GM19035 (cell line): Measurements from ENCODE around the gene LMF1.
"Not testable (repeated sequence)": the region's sequence is repeated elsewhere in the genome, so short reads cannot be mapped to it uniquely, and the experiment has no call there.

Experiments used
- ATAC-seq: cut with Tn5 transposase; IDR thresholded peaks from one replicate; pipeline ENCODE4 v1.9.1; 2021; ENCODE audit not compliant: unreplicated experiment

LMF1 gene

DNA sequence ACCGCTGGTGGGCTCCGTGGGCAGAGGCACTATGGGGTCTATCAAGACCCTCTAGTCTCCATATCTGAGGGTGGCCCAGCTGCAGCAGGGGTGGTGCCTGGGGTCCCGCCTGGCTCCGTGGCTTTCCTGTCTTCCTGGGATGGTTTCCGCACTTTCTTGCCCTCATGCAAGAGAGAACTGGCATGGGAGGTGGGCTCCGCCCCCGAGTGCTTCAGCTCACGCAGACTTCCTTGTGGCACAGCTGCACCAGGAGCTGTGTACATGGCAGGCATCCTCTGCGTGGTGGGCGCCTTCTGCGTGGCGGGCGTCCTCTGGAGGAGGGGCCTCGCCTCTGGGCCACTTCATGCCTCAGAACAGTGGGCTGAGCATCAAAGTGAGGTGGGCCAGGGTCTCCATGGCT, 73.1 kb downstream of the LMF1 start:
- ATAC-seq: no peak

GRCh38 chr16:897200-897543, 73.6 kb downstream of the LMF1 start:
- ATAC-seq: no peak

GRCh38 chr16:896261-897199, 74.3 kb downstream of the LMF1 start:
- no peak for ATAC-seq

DNA sequence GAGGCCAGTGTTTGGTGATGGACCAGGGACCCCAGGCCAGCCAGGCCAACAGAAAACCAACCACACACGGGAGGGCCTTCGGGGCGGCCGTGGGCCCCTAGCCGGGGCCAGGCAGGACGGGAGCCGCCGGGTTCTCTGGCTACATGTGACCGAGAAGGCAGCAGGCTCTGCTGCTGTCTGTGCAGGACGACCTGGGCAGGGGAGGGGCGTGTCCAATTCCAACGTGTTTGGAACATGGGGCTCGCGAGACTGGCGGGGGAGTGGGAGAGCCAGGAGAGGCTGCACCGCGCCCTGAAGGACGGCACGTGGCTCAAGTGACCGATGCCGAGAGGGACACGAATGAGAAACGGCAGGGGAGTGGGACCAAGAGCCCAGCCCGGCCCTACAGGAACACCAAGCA, 75.4 kb downstream of the LMF1 start:
- ATAC-seq: no peak

GRCh38 chr16:894841-895240, 75.9 kb downstream of the LMF1 start:
- ATAC-seq: no peak

DNA sequence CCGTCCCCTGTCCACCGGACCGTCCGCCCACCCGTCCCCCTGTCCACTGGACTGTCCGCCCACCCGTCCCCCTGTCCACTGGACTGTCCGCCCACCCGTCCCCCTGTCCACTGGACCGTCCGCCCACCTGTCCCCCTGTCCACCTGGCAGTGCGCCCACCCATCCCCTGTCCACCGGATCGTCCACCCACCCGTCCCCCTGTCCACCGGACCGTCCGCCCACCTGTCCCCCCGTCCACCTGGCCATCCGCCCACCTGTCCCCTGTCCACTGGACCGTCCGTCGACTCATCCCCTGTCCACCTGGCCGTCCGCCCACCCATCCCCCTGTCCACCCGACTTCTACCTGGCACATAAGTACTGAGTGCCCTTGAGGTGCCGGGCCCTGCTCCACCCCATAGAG, 76.6 kb downstream of the LMF1 start:
- ATAC-seq: no peak

DNA sequence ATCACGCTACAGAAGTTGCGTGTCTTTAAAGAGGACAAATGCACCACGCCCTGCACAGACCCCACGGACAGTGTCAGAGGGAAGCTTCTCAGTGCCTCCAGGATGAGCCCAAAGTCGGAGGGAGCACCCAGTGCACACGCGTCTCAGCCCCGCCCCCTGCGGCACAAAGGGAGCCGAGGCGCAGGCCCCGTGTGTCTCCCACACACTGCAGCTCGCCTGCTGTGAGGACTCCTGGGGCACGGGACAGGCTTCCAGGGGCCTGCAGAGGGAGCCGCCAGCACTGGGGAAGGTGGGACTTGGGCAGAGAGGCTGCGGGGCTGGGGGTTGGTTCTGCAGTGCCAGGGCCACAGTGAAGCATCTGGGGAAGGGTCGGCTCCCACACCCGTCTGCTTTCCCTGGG, 77.4 kb downstream of the LMF1 start:
- no peak for ATAC-seq

GRCh38 chr16:892536-893255, 78.1 kb downstream of the LMF1 start:
- ATAC-seq: no peak

DNA sequence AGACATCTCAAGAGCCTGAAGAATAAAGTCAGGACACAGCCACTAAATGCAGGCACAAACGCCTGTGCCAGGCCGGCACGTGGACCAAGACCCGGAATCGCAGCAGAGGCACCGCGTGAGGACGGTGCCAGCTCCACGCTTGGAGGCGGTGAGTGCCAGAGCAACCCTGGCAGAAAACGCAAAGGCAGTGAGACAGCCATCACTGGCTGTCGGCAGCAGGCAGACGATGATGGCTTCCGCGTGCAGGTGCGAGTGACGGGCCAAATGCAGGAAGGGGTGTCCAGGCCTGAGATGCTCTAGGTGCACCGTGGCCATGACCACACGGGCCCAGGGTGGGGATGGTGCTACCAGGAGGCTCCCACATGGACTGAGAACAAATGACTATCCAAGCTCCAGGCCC, 78.8 kb downstream of the LMF1 start:
- ATAC-seq: no peak

- ATAC-seq: no peak
Measured at GRCh38 chr16:891353-891740, 79.4 kb downstream of the LMF1 start.

GRCh38 chr16:890716-891352, 80.0 kb downstream of the LMF1 start:
- no peak for ATAC-seq

DNA sequence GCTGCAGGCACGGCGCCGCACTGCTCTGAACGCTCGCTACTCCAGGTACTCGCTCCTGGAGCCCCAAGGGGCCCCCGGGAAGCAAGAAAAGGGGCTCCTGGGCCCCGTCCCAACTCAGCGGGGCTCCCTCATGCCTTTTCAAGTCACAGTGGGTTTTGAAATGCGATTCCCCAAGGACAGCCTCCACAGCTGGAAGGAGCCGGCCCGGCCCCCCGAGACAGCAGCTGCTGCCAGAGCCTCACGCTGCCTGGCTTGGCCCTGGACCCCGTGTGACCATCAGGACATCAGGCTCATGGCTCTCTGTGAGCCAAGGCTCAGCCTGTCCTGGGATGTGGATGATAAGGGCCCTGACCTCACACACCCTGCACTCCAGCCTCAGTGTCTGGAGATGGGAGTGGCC, 80.6 kb downstream of the LMF1 start:
- no peak for ATAC-seq

DNA sequence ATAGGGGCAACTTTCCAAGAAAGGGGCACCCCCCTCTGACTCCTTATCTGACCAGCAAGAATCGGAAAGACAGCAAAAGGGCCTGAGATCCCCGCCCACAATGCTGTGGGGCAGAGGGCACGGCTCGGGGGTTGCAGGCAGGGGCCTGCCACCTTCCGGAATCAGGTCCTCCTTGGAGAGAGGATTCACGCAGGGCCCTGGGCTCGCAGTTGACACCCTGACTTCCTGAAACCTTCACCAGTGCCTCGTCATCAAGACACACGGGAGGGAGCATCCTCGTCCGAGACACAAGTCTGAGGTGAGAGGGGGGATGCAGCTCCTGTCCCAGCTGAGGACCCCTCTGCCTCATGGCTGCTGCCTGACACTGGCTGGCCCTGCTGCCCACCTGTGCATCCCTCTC, 81.2 kb downstream of the LMF1 start:
- no peak for ATAC-seq

DNA sequence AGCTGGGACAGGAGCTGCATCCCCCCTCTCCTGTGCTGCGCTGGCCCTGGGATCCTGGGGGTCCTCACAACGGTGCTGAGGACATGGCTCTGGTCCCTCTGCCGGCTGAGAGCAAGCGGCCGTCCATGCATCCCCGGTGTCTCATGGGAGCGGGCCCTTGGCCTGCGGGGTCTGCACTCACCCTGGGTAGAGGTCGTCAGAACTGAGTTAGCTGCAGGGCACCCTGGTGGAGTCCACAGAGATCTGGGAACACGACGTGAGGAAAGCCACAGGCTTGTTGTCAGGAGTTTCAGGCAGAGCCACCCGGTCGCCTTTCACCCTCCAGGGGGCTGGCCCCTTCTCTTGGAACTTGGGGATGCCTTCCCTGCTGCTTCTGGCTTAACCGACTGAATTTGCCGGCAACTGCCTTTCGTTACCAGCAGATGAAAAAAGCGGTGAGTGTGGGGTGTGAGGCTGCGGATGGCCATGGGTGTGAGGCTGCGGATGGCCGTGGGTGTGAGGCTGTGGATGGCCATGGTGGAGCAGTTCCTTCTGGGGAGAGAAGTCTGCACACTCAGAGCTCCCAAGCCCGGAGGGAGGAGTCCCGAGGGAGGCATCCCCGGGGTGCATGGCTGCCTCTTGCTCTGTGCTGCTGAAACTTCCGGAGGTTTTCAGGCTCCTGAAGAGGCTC, 81.7 kb downstream of the LMF1 start:
- no peak for ATAC-seq

DNA sequence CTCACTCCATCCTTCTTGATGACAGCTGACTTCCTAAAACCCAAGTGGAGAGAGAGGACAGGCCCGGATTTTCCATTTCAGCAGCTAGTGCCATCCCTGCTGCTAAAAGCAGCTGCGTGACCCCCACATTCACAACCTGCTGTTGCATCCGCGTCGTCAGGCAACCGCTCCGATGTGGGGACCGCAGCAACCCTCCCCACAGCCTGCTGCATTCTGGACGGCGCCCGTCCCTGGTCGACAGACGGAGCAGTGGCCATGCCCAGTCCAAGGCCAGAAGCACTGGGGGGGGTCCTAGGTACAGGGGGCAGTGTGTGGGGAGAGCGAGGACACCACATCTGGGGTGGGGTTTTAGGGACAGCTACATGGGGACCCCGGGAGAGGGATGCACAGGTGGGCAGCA, 82.3 kb downstream of the LMF1 start:
- ATAC-seq: not testable (repeated sequence)

DNA sequence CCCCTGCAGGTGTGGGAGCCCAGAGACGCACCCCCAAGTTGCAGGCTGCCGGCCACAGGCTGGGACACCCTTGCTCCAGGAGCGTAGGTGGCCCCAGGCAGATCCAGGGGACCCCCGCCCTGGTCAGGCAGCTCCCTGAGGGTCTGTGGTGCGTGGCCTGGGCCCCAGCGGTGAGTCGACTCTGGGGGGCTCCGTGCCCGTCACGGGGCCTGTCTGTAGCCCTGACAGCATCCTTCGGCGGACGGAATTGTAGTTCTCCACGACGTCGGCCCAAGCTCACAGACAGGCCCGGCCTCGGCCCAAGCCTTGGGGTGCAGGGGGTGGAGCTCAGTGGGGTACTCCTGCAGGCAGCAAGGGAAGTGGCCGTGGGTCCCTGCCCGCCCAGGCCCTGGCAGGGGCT, 82.9 kb downstream of the LMF1 start:
- no peak for ATAC-seq

GRCh38 chr16:886802-887731, 83.7 kb downstream of the LMF1 start:
- ATAC-seq: no peak

DNA sequence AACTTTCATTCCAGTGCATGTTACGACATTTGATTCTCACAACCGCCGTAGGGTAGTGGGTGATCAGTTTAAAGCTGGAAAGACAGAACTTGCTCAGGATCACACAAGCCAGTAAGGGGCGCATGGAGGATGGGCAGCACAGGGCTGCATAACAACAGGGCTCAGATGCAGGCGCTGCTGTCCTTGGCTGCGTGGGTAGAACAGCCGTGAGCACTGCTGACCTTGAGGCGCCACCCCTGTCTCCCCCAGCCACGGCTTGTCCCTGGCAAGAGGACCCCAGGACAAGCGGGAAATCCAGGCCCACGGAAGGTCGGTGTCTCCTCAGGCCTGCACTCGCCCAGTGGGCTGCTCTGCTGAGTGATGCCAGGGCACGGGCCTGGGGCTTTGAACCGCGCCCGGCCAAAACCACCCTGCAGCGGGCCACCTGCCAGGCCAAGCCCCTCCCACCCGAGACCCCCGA, 84.7 kb downstream of the LMF1 start:
- no peak for ATAC-seq

DNA sequence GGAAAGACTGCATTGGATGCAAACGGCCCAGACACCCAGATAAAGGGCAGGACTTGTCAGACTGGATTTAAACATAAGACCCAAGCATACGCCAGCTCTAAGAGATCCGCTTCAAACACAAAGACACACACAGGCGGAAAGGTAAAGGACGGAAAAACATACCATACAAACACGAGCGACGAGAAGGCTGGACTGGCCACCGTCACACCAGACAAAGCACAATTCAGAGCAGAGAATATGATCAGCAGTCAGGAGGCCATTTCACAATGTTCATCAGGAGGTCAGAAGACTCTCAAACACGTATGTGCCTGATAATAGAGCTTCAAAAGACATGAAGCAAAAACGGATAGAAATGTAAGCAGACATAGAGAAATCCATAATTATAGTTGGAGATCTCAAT, 85.4 kb downstream of the LMF1 start:
- ATAC-seq: no peak

DNA sequence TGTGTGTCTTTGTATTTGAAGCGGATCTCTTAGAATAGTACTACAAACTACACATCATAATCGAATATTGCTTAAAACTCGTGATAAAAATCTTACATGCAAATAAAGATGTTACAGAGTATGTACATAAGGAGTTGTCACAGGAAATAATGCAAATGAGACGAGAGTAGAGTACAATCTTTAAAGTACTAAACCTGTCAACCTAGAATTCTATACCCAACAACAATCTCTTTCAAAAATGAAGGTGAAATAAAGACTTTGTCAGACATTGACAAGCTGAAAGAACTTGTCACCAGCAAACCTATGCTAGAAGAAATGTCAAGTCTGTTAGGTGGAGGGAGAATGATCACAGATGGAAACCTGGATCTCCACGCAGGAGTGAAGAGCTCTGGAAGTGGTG, 86.6 kb downstream of the LMF1 start:
- ATAC-seq: no peak
